ENCODE results near the gene GLB1L2. TPM values are rescaled to one million over a fixed set of nuclear protein-coding genes. Genes with fewer than 3 reads are reported as not detected.
A peak's percentile ranks its signal among the peaks of the same experiment; 100 is the strongest.

Gene GLB1L2
- total RNA-seq, 2 donors from 2014 or later, result 2.5 to 4.1 TPM

- H3K9me3 ChIP-seq, result no peaks in the 10 kb centered on the region
- no peaks in the 10 kb centered on the region for H3K36me3 ChIP-seq
- DNase-seq (ENCODE audit: low spot score) (no peak), ATAC-seq (ENCODE audit: insufficient number of reproducible peaks, low FRiP score, low read depth) (no peak)
- peak; percentile 71 for TF ChIP-seq CTCF (IDR thresholded peaks at IDR 0.05)
- no peak overlapping the region for H3K4me3 ChIP-seq
- H3K27ac ChIP-seq, result no peak overlapping the region
- no peaks in the 10 kb centered on the region for H3K27me3 ChIP-seq (replicated peaks; ENCODE audit: insufficient read depth)
- no peaks in the 10 kb centered on the region for H3K4me1 ChIP-seq (ENCODE audit: control insufficient read depth in 1 of 2, low read depth in 2 of 2)
Observed at GRCh38 chr11:134360050-134360835, 28.5 kb downstream of the GLB1L2 start.

GRCh38 chr11:134361661-134362060 is 29.9 kb downstream of the GLB1L2 start:
- H3K4me1 ChIP-seq (ENCODE audit: control insufficient read depth in 1 of 2, low read depth in 2 of 2), result no peaks in the 10 kb centered on the region
- H3K4me3 ChIP-seq, result no peak overlapping the region
- TF ChIP-seq CTCF (IDR thresholded peaks at IDR 0.05), result no peak
- no peaks in the 10 kb centered on the region for H3K27me3 ChIP-seq (replicated peaks; ENCODE audit: insufficient read depth)
- no peaks in the 10 kb centered on the region for H3K9me3 ChIP-seq
- ATAC-seq (ENCODE audit: insufficient number of reproducible peaks, low FRiP score, low read depth), result no peak
- no peak overlapping the region for H3K27ac ChIP-seq
- no peak for DNase-seq (ENCODE audit: low spot score)
- no peaks in the 10 kb centered on the region for H3K36me3 ChIP-seq

GRCh38 chr11:134362192-134362901 is 30.6 kb downstream of the GLB1L2 start:
- TF ChIP-seq CTCF (IDR thresholded peaks at IDR 0.05), result no peak
- Histone ChIP-seq H3K36me3 (no peaks in the 10 kb centered on the region), H3K27me3 (replicated peaks; ENCODE audit: insufficient read depth) (no peaks in the 10 kb centered on the region), H3K4me3 (no peak overlapping the region), H3K4me1 (ENCODE audit: control insufficient read depth in 1 of 2, low read depth in 2 of 2) (no peaks in the 10 kb centered on the region), H3K27ac (no peak overlapping the region), H3K9me3 (no peaks in the 10 kb centered on the region)
- ATAC-seq (ENCODE audit: insufficient number of reproducible peaks, low FRiP score, low read depth), result no peak
- DNase-seq (ENCODE audit: low spot score), result no peak

GRCh38 chr11:134363161-134363560 is 31.4 kb downstream of the GLB1L2 start:
- H3K9me3 ChIP-seq, result no peaks in the 10 kb centered on the region
- no peaks in the 10 kb centered on the region for H3K4me1 ChIP-seq (ENCODE audit: control insufficient read depth in 1 of 2, low read depth in 2 of 2)
- ATAC-seq (ENCODE audit: insufficient number of reproducible peaks, low FRiP score, low read depth) (no peak), DNase-seq (ENCODE audit: low spot score) (no peak)
- TF ChIP-seq CTCF (IDR thresholded peaks at IDR 0.05), result no peak
- no peak overlapping the region for H3K4me3 ChIP-seq
- no peaks in the 10 kb centered on the region for H3K27me3 ChIP-seq (replicated peaks; ENCODE audit: insufficient read depth)
- no peak overlapping the region for H3K27ac ChIP-seq
- H3K36me3 ChIP-seq, result no peaks in the 10 kb centered on the region

- Histone ChIP-seq H3K9me3 (no peaks in the 10 kb centered on the region), H3K27ac (no peak overlapping the region), H3K4me3 (no peak overlapping the region), H3K36me3 (no peaks in the 10 kb centered on the region), H3K4me1 (ENCODE audit: control insufficient read depth in 1 of 2, low read depth in 2 of 2) (no peaks in the 10 kb centered on the region), H3K27me3 (replicated peaks; ENCODE audit: insufficient read depth) (no peaks in the 10 kb centered on the region)
- ATAC-seq (ENCODE audit: insufficient number of reproducible peaks, low FRiP score, low read depth) (no peak), DNase-seq (ENCODE audit: low spot score) (no peak)
- TF ChIP-seq CTCF (IDR thresholded peaks at IDR 0.05), result no peak
Observed at GRCh38 chr11:134363592-134363991, 31.8 kb downstream of the GLB1L2 start.
